ENCODE measurements around the gene FCN2. TPM values are rescaled to one million over a fixed set of nuclear protein-coding genes. Genes with fewer than 3 reads are reported as not detected.

The FCN2 gene
- total and polyA plus RNA-seq, 9 of the 15 experiments (the other 6 are each of a cell fraction or from before 2014, with no cell fraction given): not detected

- TF ChIP-seq, protein P1, sequence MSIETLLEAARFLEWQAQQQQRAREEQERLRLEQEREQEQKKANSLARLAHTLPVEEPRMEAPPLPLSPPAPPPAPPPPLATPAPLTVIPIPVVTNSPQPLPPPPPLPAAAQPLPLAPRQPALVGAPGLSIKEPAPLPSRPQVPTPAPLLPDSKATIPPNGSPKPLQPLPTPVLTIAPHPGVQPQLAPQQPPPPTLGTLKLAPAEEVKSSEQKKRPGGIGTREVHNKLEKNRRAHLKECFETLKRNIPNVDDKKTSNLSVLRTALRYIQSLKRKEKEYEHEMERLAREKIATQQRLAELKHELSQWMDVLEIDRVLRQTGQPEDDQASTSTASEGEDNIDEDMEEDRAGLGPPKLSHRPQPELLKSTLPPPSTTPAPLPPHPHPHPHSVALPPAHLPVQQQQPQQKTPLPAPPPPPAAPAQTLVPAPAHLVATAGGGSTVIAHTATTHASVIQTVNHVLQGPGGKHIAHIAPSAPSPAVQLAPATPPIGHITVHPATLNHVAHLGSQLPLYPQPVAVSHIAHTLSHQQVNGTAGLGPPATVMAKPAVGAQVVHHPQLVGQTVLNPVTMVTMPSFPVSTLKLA (conservative IDR thresholded peaks at IDR 0.05): no peak
- TF ChIP-seq ZC3H8 (IDR thresholded peaks at IDR 0.05) (no peak), ZNF75A (CRISPR knock-in tag; IDR thresholded peaks at IDR 0.05) (no peak), ZNF263 (CRISPR knock-in tag; IDR thresholded peaks at IDR 0.05; ENCODE audit: borderline replicate concordance) (no peak)
Observed at GRCh38 chr9:134887686-134888602, 7.3 kb downstream of the FCN2 start (continued).

DNA sequence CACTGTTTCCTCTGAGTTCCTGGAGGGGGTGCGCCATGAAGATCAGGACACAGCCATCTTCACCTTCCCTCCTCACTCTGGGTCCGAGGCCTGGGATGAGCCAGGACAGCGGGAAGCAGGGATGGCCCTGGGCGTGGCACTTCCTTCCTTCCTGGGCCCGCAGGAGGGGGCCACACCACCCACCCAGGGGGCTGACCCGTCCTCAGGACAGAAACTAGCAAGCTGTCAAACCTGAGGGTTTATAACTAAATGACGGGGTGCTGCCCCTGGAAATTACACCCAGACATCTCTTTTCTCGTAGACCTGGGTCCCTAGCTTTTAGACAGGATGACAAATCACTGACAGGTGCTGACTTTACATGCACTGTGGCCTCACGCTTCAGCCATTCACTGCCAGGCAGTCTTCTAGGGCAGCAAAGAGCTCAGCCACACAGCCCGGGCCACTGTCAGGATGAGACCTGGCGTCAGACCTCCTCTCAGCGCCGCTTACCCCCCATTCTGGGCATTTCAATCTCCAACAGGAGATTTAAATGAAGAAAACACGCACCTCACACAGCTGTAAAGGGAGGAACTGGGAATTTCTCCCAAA is 8.1 kb downstream of the FCN2 start:
- POLR2A ChIA-PET: interaction anchor here (0.9 kb wide), 1 partner anchor 8 kb away, joined by 3 read pairs; the partner anchor contains the start of gene FCN2
- H3K9ac ChIP-seq (ENCODE audit: insufficient read depth in 1 of 2, low read depth in 2 of 2, low read length in 2 of 2): no peak overlapping the region
- no peak for FAIRE-seq
- in situ Hi-C loops (cut with MboI) (no loop called here), intact Hi-C loops (cut with micrococcal nuclease) (no loop called here)
- H3K4me2 ChIP-seq (ENCODE audit: insufficient read depth, low read length): no peak overlapping the region
- WGBS (ENCODE audit: insufficient coverage, low coverage, missing lambda C conversion rate): under 1% methylated on average over 14 of the region's 14 CpGs
- ATAC-seq: no peak
- no TSS peak for BruUV-seq (replicated peaks)
- H3K27me3 ChIP-seq (ENCODE audit: control insufficient read depth in 2 of 2, insufficient read depth in 2 of 2, low read length in 2 of 2): peaks cover 18 to 51% of the 10 kb centered on the region in 2 experiments
- H2AFZ ChIP-seq (ENCODE audit: low read depth, low read length): no peak overlapping the region
- H3K79me2 ChIP-seq (ENCODE audit: control insufficient read depth, insufficient read depth, low read length): no peaks in the 10 kb centered on the region
- no peak overlapping the region for H3K4me3 ChIP-seq
- DNase-seq (ENCODE audit: extremely low read depth in 1 of 4, low spot score in 3 of 4): no peak
- H3K9me1 ChIP-seq (ENCODE audit: control insufficient read depth, insufficient read depth, low read length): no peaks in the 10 kb centered on the region
- CTCF ChIA-PET (ENCODE audit: low intra/inter-chr PET ratio): no interaction called here
- H4K20me1 ChIP-seq (replicated peaks; ENCODE audit: control insufficient read depth, insufficient read depth, low read length): 0 out of 2 replicates have a peak, but pooled peaks cover 3% of the 10 kb centered on the region
- no peaks in the 10 kb centered on the region for H3K36me3 ChIP-seq (ENCODE audit: control insufficient read depth, insufficient read depth, low read length)
- H3K4me1 ChIP-seq (replicated peaks in 1 of 2; ENCODE audit: control insufficient read depth in 2 of 2, insufficient read depth in 2 of 2, low read length in 2 of 2): no peaks in the 10 kb centered on the region
- H3K27ac ChIP-seq (ENCODE audit: extremely low read depth, low read depth, low read length): no peak overlapping the region
- no peaks in the 10 kb centered on the region for H3K9me3 ChIP-seq (replicated peaks; ENCODE audit: control insufficient read depth, insufficient read depth, low read depth, low read length)
- TF ChIP-seq REST (IDR thresholded peaks at IDR 0.05; ENCODE audit: borderline replicate concordance): no peak
- no peak for TF ChIP-seq REST (CRISPR knock-in tag; IDR thresholded peaks at IDR 0.05; ENCODE audit: low read depth)
- no peak for TF ChIP-seq FOSL1 (tag; conservative IDR thresholded peaks at IDR 0.05)
- TF ChIP-seq HBP1 (CRISPR knock-in tag; IDR thresholded peaks at IDR 0.05): no peak

Measured in K562 (cell line).